H9 (cell line): ENCODE measurements around the gene RAVER1. TPM values are rescaled to one million over a fixed set of nuclear protein-coding genes. Genes with fewer than 3 reads are reported as not detected.

ENCODE experiments used
- DNase-seq: peaks from one replicate; pipeline ENCODE4 v3.0.0-alpha.2; 2017
- H2AFZ ChIP-seq: one replicate; pipeline ENCODE4 v1.6.1; 2013; ENCODE audit warnings: mild to moderate bottlenecking, low read length, control low read depth, moderate library complexity
- H2AK5ac ChIP-seq: 2 replicates; pipeline ENCODE4 v1.6.1; 2013; ENCODE audit warnings: low read length, control low read depth, mixed read lengths; ENCODE audit not compliant: insufficient read length
- H2BK120ac ChIP-seq: one replicate; pipeline ENCODE4 v1.6.1; 2013; ENCODE audit warnings: low read depth, mild to moderate bottlenecking, low read length, control low read depth, inconsistent platforms; ENCODE audit not compliant: poor library complexity, severe bottlenecking
- H2BK12ac ChIP-seq: 2 replicates; pipeline ENCODE4 v1.6.1; 2013; ENCODE audit warnings: low read length, control low read depth, mixed read lengths, low read depth; ENCODE audit not compliant: insufficient read length
- H2BK15ac ChIP-seq: 2 replicates; pipeline ENCODE4 v1.6.1; 2013; ENCODE audit warnings: low read depth, low read length, control low read depth
- H2BK20ac ChIP-seq: one replicate; pipeline ENCODE4 v1.6.1; 2013; ENCODE audit warnings: low read depth, mild to moderate bottlenecking, low read length, control low read depth, inconsistent platforms; ENCODE audit not compliant: poor library complexity, severe bottlenecking
- H2BK5ac ChIP-seq: 2 replicates; pipeline ENCODE4 v1.6.1; 2013; ENCODE audit warnings: low read length, control low read depth, mixed read lengths; ENCODE audit not compliant: insufficient read length
- H3K14ac ChIP-seq: 2 replicates; pipeline ENCODE4 v1.6.1; 2013; ENCODE audit warnings: low read length, control low read depth; ENCODE audit not compliant: insufficient read depth
- H3K18ac ChIP-seq: 2 replicates; pipeline ENCODE4 v1.6.1; 2013; ENCODE audit warnings: low read depth, mild to moderate bottlenecking, mixed read lengths, low read length, control low read depth; ENCODE audit not compliant: insufficient read length
- H3K23ac ChIP-seq: 2 replicates; pipeline ENCODE4 v1.6.1; 2013; ENCODE audit warnings: low read length, control low read depth, mixed read lengths, low read depth; ENCODE audit not compliant: insufficient read length
- H3K23me2 ChIP-seq: 2 replicates; pipeline ENCODE4 v1.6.1; 2013; ENCODE audit warnings: low read depth, mild to moderate bottlenecking, mixed read lengths, low read length, control low read depth; ENCODE audit not compliant: insufficient read length, poor library complexity, severe bottlenecking
- H3K27ac ChIP-seq: 2 replicates; pipeline ENCODE4 v1.5.1; 2013; ENCODE audit warnings: low read length, control low read depth, mixed read lengths, low read depth; ENCODE audit not compliant: insufficient read length
- H3K27me3 ChIP-seq: 2 replicates; pipeline ENCODE4 v1.6.1; 2013; ENCODE audit warnings: low read length, control low read depth, inconsistent platforms; ENCODE audit not compliant: insufficient read depth
- H3K4ac ChIP-seq: 2 replicates; pipeline ENCODE4 v1.6.1; 2013; ENCODE audit warnings: low read depth, mild to moderate bottlenecking, control low read depth, inconsistent platforms, low read length, moderate library complexity
- H3K4me1 ChIP-seq: 2 replicates; pipeline ENCODE4 v1.6.1; 2013; ENCODE audit warnings: low read length, control low read depth, inconsistent platforms; ENCODE audit not compliant: insufficient read depth
- H3K4me2 ChIP-seq: 2 replicates; pipeline ENCODE4 v1.6.1; 2013; ENCODE audit warnings: low read length, control low read depth, mixed read lengths; ENCODE audit not compliant: insufficient read length, insufficient read depth
- H3K56ac ChIP-seq: 2 replicates; pipeline ENCODE4 v1.6.1; 2013; ENCODE audit warnings: low read depth, mild to moderate bottlenecking, mixed read lengths, low read length, control low read depth; ENCODE audit not compliant: insufficient read length
- H3K79me1 ChIP-seq: 2 replicates; pipeline ENCODE4 v1.6.1; 2013; ENCODE audit warnings: low read depth, mild to moderate bottlenecking, moderate library complexity, low read length, control low read depth, inconsistent platforms; ENCODE audit not compliant: insufficient read depth, poor library complexity, severe bottlenecking
- H3K79me2 ChIP-seq: 2 replicates; pipeline ENCODE4 v1.6.1; 2013; ENCODE audit warnings: low read length, control low read depth, inconsistent platforms; ENCODE audit not compliant: insufficient read depth
- H3K9ac ChIP-seq: 2 replicates; pipeline ENCODE4 v1.6.1; 2013; ENCODE audit warnings: low read length, control low read depth, mixed read lengths; ENCODE audit not compliant: insufficient read length; ENCODE audit errors: extremely low read depth
- H3K9me3 ChIP-seq: one replicate; pipeline ENCODE4 v1.6.1; 2013; ENCODE audit warnings: low read depth, low read length, inconsistent platforms; ENCODE audit not compliant: control insufficient read depth
- H3T11ph ChIP-seq: one replicate; pipeline ENCODE4 v1.6.1; 2013; ENCODE audit warnings: mild to moderate bottlenecking, low read length, control low read depth, inconsistent platforms
- H4K20me1 ChIP-seq: one replicate; pipeline ENCODE4 v1.6.1; 2013; ENCODE audit not compliant: control insufficient read depth, insufficient read length, insufficient read depth
- H4K5ac ChIP-seq: 2 replicates; pipeline ENCODE4 v1.6.1; 2013; ENCODE audit warnings: low read depth, mild to moderate bottlenecking, mixed read lengths, low read length, control low read depth; ENCODE audit not compliant: insufficient read length
- H4K8ac ChIP-seq: replicated peaks from 2 replicates; pipeline ENCODE4 v1.6.1; 2013; ENCODE audit warnings: low read length, control low read depth, mixed read lengths, low read depth; ENCODE audit not compliant: insufficient read length
- H4K91ac ChIP-seq: 2 replicates; pipeline ENCODE4 v1.6.1; 2013; ENCODE audit warnings: low read depth, mild to moderate bottlenecking, moderate library complexity, mixed read lengths, low read length, control low read depth; ENCODE audit not compliant: insufficient read length
- H3K27ac Mint-ChIP-seq, 3 experiments: 2 replicates in 2 of 3; 3 replicates in 1 of 3; pipeline ENCODE4 v1.8.0; 2020 to 2021; ENCODE audit warnings: mixed read lengths in 3 of 3, mild to moderate bottlenecking in 1 of 3, moderate library complexity in 1 of 3
- H3K27me3 Mint-ChIP-seq: 2 replicates; pipeline ENCODE4 v1.8.0; 2021; ENCODE audit warnings: low read depth, mild to moderate bottlenecking, moderate library complexity, mixed read lengths
- H3K36me3 Mint-ChIP-seq, 3 experiments: 2 replicates in 2 of 3; 3 replicates in 1 of 3; pipeline ENCODE4 v1.8.0; 2020 to 2021; ENCODE audit warnings: low read depth in 3 of 3, mixed read lengths in 3 of 3; ENCODE audit not compliant: insufficient read depth in 1 of 3
- H3K4me1 Mint-ChIP-seq, 2 experiments: 2 replicates each; pipeline ENCODE4 v1.8.0; 2020; ENCODE audit warnings: mixed read lengths in 2 of 2
- H3K4me3 Mint-ChIP-seq, 2 experiments: 2 replicates in 1 of 2; 3 replicates in 1 of 2; pipeline ENCODE4 v1.8.0; 2020 to 2021; ENCODE audit warnings: mild to moderate bottlenecking in 2 of 2, mixed read lengths in 2 of 2, moderate library complexity in 1 of 2
- H3K9me3 Mint-ChIP-seq, 2 experiments: 2 replicates in 1 of 2; 3 replicates in 1 of 2; pipeline ENCODE4 v1.8.0; 2020; ENCODE audit warnings: mild to moderate bottlenecking in 2 of 2, mixed read lengths in 2 of 2, moderate library complexity in 1 of 2
- WGBS: extraction: QIAGEN DNeasy Blood & Tissue Kit; methylation state at CpG from one replicate; pipeline ENCODE4 v1.1.7; 2013; ENCODE audit warnings: missing lambda C conversion rate, low lambda C conversion rate, mixed read lengths; ENCODE audit not compliant: insufficient read length; ENCODE audit errors: extremely low coverage; 5-methylcytosine and 5-hydroxymethylcytosine counted together
- total RNA-seq: library from RNA; stranded (reverse); gene quantifications from 2 replicates; pipeline ENCODE4 v1.2.1, GENCODE V29; 2021
- TF ChIP-seq, protein P1 (sequence below): fragments of 200-600 bp; sonication (generic); conservative IDR thresholded peaks from 3 replicates; pipeline ENCODE4 v1.8.0; 2021; ENCODE audit warnings: antibody characterized with exemption, mild to moderate bottlenecking

RAVER1 gene
- total RNA-seq, 1 experiment from 2014 or later, result 74.7 TPM

GRCh38 chr19:10268071-10268470, 65.3 kb downstream of the RAVER1 start:
- Histone ChIP-seq H4K8ac (no peak overlapping the region), H2AK5ac (no peak overlapping the region), H2BK15ac (no peak overlapping the region), H3K79me2 (no peaks in the 10 kb centered on the region), H3K27me3 (peaks cover 9% of the 10 kb centered on the region; the same call in 1 of the 2 replicates), H4K5ac (no peak overlapping the region), H3K18ac (no peak overlapping the region), H3K4me2 (no peak overlapping the region), H2BK12ac (no peak overlapping the region), H3K27ac (no peak overlapping the region), H3K79me1 (no peaks in the 10 kb centered on the region), H3K56ac (no peak overlapping the region), H3K4ac (no peak overlapping the region), H3K9ac (no peak overlapping the region), H2BK120ac (no peak overlapping the region), H2BK5ac (no peak overlapping the region), H3K14ac (no peak overlapping the region), H3K4me1 (no peaks in the 10 kb centered on the region), H3K9me3 (no peaks in the 10 kb centered on the region), H3K23ac (no peak overlapping the region), H2BK20ac (no peak overlapping the region), H3T11ph (no peak overlapping the region), H3K23me2 (peaks cover 6% of the 10 kb centered on the region), H2AFZ (no peak overlapping the region), H4K20me1 (no peaks in the 10 kb centered on the region), H4K91ac (no peak overlapping the region)
- H3K9me3 Mint-ChIP-seq, result no peaks in the 10 kb centered on the region
- TF ChIP-seq, protein P1, sequence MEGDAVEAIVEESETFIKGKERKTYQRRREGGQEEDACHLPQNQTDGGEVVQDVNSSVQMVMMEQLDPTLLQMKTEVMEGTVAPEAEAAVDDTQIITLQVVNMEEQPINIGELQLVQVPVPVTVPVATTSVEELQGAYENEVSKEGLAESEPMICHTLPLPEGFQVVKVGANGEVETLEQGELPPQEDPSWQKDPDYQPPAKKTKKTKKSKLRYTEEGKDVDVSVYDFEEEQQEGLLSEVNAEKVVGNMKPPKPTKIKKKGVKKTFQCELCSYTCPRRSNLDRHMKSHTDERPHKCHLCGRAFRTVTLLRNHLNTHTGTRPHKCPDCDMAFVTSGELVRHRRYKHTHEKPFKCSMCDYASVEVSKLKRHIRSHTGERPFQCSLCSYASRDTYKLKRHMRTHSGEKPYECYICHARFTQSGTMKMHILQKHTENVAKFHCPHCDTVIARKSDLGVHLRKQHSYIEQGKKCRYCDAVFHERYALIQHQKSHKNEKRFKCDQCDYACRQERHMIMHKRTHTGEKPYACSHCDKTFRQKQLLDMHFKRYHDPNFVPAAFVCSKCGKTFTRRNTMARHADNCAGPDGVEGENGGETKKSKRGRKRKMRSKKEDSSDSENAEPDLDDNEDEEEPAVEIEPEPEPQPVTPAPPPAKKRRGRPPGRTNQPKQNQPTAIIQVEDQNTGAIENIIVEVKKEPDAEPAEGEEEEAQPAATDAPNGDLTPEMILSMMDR, result no peak
- H3K4me1 Mint-ChIP-seq, result 0 out of 4 replicates have a peak, but pooled peaks cover 0 to 6% of the 10 kb centered on the region in 2 experiments
- no peak for DNase-seq
- H3K36me3 Mint-ChIP-seq, result no peaks in the 10 kb centered on the region
- peaks cover 59% of the 10 kb centered on the region for H3K27me3 Mint-ChIP-seq
- H3K4me3 Mint-ChIP-seq, result no peak overlapping the region
- no CpG with 5 or more reads among the region's 6 CpGs for WGBS
- H3K27ac Mint-ChIP-seq, result no peak overlapping the region
